ENCODE data around the gene OSBPL6. TPM values are rescaled to one million over a fixed set of nuclear protein-coding genes. Genes with fewer than 3 reads are reported as not detected.

Gene OSBPL6
- total and polyA plus RNA-seq, 9 of the 15 experiments (the other 6 are each of a cell fraction or from before 2014, with no cell fraction given): 3.4 to 12.7 (median 9.3) TPM

DNA sequence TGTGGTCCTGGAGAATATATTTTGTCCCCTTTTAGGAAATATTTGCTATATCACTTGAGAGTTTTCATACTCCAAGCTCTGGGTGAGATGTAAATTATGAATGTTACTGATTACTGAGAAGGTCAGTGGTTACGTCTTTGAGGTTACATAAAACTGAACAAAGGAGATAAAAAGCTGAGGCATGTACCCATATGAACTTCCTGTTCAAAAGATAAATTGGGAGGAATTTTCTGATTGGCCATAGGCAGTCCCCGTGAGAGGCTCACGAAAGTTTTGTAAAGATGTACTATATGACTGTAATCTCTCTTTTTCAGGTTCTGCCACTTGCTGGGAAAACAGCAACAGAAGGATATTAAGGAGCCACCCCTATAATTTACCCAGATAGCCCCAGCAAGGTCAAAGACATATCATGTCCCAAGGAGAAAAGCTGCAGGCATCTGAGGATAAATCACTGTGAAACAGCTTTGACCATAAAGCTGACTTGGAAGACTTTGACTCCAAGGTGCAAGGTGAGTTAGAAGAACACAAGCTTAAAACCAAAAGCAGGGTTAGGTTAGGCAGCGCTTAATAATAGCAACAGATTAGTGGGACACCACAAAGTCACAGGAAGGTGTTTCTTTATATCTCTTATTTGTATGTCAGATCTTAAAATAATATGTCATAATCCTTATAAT lies 90.4 kb downstream of the OSBPL6 start:
- Histone ChIP-seq H3K9me3 (replicated peaks; ENCODE audit: control insufficient read depth, insufficient read depth, low read depth, low read length) (no peaks in the 10 kb centered on the region; the same call in 1 of the 2 replicates), H3K27me3 (ENCODE audit: control insufficient read depth in 2 of 2, insufficient read depth in 2 of 2, low read length in 2 of 2) (no peaks in the 10 kb centered on the region), H3K9ac (ENCODE audit: insufficient read depth in 1 of 2, low read depth in 2 of 2, low read length in 2 of 2) (no peak overlapping the region), H3K36me3 (ENCODE audit: control insufficient read depth, insufficient read depth, low read length) (no peaks in the 10 kb centered on the region), H3K9me1 (ENCODE audit: control insufficient read depth, insufficient read depth, low read length) (no peaks in the 10 kb centered on the region), H3K79me2 (ENCODE audit: control insufficient read depth, insufficient read depth, low read length) (0 out of 3 replicates have a peak, but pooled peaks cover 3% of the 10 kb centered on the region), H2AFZ (ENCODE audit: low read depth, low read length) (no peak overlapping the region), H3K4me2 (ENCODE audit: insufficient read depth, low read length) (no peak overlapping the region), H3K4me1 (replicated peaks in 1 of 2; ENCODE audit: control insufficient read depth in 2 of 2, insufficient read depth in 2 of 2, low read length in 2 of 2) (peaks cover 0 to 28% of the 10 kb centered on the region in 2 experiments; a peak in 4 of 5 replicates), H3K27ac (ENCODE audit: extremely low read depth, low read depth, low read length) (no peak overlapping the region), H3K4me3 (no peak overlapping the region), H4K20me1 (replicated peaks; ENCODE audit: control insufficient read depth, insufficient read depth, low read length) (no peaks in the 10 kb centered on the region)
- ChIA-PET POLR2A (interaction anchor here (0.7 to 1.0 kb wide), 3 partner anchors 11 to 38 kb away, joined by 3 read pairs; no protein-coding TSS in a partner anchor), CTCF (ENCODE audit: low intra/inter-chr PET ratio) (no interaction called here)
- 19% methylated on average over 4 of the region's 4 CpGs for WGBS (ENCODE audit: insufficient coverage, low coverage, missing lambda C conversion rate)
- ATAC-seq: peak; percentile 57
- intact Hi-C loops (cut with micrococcal nuclease) (no loop called here), in situ Hi-C loops (cut with MboI) (no loop called here)
- no peak for FAIRE-seq
- BruUV-seq (replicated peaks): no TSS peak
- peak in 2 of 4 experiments; percentile 46 to 51 for DNase-seq (ENCODE audit: extremely low read depth in 1 of 4, low spot score in 3 of 4)
- TF ChIP-seq CBFB (CRISPR knock-in tag; IDR thresholded peaks at IDR 0.05) (no peak), CXXC5 (CRISPR knock-in tag; IDR thresholded peaks at IDR 0.05) (peak; percentile 44; the same call in 1 of the 2 replicates), CSDE1 (IDR thresholded peaks at IDR 0.05) (no peak), ZZZ3 (IDR thresholded peaks at IDR 0.05) (no peak), MEF2A (IDR thresholded peaks at IDR 0.05; ENCODE audit: control insufficient read depth, low read depth, low read length) (no peak), CBFA2T2 (conservative IDR thresholded peaks at IDR 0.05) (peak; percentile 30; the same call in 1 of the 2 replicates), CBFA2T3 (IDR thresholded peaks at IDR 0.05) (peak; percentile 64), PURB (CRISPR knock-in tag; IDR thresholded peaks at IDR 0.05; ENCODE audit: low read depth) (no peak), HSF4 (CRISPR knock-in tag; IDR thresholded peaks at IDR 0.05; ENCODE audit: borderline replicate concordance) (no peak), TCF3 (CRISPR knock-in tag; IDR thresholded peaks at IDR 0.05) (peak; percentile 43), RCOR1 (IDR thresholded peaks at IDR 0.05; ENCODE audit: borderline replicate concordance in 1 of 2, low read depth in 2 of 2, low read length in 2 of 2) (peak in 1 of 2 experiments; percentile 28; a peak in 1 of 4 replicates), KDM1A (IDR thresholded peaks at IDR 0.05) (peak; percentile 28 to 54; a peak in 2 of 4 replicates), ZNF134 (CRISPR knock-in tag; conservative IDR thresholded peaks at IDR 0.05) (no peak), MEIS2 (IDR thresholded peaks at IDR 0.05; ENCODE audit: partially characterized antibody) (peak; percentile 16), SP2 (IDR thresholded peaks at IDR 0.05; ENCODE audit: extremely low read depth, low read depth, low read length, poor library complexity, severe bottlenecking) (no peak)
- TF ChIP-seq, protein P1, sequence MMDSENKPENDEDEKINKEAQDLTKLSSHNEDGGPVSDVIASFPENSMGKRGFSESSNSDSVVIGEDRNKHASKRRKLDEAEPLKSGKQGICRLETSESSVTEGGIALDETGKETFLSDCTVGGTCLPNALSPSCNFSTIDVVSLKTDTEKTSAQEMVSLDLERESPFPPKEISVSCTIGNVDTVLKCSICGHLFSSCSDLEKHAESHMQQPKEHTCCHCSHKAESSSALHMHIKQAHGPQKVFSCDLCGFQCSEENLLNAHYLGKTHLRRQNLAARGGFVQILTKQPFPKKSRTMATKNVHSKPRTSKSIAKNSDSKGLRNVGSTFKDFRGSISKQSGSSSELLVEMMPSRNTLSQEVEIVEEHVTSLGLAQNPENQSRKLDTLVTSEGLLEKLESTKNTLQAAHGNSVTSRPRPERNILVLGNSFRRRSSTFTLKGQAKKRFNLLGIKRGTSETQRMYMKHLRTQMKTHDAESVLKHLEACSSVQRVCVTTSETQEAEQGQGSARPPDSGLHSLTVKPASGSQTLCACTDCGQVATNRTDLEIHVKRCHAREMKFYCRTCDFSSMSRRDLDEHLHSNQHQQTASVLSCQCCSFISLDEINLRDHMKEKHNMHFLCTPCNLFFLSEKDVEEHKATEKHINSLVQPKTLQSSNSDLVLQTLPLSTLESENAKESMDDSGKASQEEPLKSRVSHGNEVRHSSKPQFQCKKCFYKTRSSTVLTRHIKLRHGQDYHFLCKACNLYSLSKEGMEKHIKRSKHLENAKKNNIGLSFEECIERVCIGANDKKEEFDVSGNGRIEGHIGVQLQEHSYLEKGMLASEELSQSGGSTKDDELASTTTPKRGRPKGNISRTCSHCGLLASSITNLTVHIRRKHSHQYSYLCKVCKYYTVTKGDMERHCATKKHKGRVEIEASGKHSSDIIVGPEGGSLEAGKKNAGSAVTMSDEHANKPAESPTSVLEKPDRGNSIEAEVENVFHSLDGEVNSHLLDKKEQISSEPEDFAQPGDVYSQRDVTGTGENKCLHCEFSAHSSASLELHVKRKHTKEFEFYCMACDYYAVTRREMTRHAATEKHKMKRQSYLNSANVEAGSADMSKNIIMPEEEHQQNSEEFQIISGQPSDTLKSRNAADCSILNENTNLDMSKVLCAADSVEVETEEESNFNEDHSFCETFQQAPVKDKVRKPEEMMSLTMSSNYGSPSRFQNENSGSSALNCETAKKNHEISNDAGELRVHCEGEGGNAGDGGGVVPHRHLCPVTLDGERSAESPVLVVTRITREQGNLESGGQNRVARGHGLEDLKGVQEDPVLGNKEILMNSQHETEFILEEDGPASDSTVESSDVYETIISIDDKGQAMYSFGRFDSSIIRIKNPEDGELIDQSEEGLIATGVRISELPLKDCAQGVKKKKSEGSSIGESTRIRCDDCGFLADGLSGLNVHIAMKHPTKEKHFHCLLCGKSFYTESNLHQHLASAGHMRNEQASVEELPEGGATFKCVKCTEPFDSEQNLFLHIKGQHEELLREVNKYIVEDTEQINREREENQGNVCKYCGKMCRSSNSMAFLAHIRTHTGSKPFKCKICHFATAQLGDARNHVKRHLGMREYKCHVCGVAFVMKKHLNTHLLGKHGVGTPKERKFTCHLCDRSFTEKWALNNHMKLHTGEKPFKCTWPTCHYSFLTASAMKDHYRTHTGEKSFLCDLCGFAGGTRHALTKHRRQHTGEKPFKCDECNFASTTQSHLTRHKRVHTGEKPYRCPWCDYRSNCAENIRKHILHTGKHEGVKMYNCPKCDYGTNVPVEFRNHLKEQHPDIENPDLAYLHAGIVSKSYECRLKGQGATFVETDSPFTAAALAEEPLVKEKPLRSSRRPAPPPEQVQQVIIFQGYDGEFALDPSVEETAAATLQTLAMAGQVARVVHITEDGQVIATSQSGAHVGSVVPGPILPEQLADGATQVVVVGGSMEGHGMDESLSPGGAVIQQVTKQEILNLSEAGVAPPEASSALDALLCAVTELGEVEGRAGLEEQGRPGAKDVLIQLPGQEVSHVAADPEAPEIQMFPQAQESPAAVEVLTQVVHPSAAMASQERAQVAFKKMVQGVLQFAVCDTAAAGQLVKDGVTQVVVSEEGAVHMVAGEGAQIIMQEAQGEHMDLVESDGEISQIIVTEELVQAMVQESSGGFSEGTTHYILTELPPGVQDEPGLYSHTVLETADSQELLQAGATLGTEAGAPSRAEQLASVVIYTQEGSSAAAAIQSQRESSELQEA (IDR thresholded peaks at IDR 0.05; ENCODE audit: low read depth): no peak
